K562 (cell line): ENCODE results near the gene LRRC74B.

Source experiments
- CEBPZ ChIP-seq: fragments of 150-350 bp; IDR thresholded peaks from 2 replicates; pipeline ENCODE4 v1.6.1; 2014; ENCODE audit warnings: low read depth, mild to moderate bottlenecking, low read length, borderline replicate concordance
- CTCF ChIP-seq, 3 experiments: IDR thresholded peaks in 2 of 3; conservative IDR thresholded peaks in 1 of 3; 2 replicates each; pipeline ENCODE4 v1.5.1; 2011 to 2012; ENCODE audit warnings: low read length in 3 of 3, mild to moderate bottlenecking in 3 of 3, control low read depth in 2 of 3, improper control_type of control experiment in 1 of 3, inconsistent platforms in 1 of 3, low read depth in 1 of 3, mixed read lengths in 1 of 3, moderate library complexity in 1 of 3; ENCODE audit not compliant: insufficient read depth in 2 of 3
- HINFP ChIP-seq: fragments of 450-650 bp; conservative IDR thresholded peaks from 2 replicates; pipeline ENCODE4 v1.6.1; 2016; ENCODE audit warnings: missing genetic modification characterization, low read depth, mild to moderate bottlenecking, control low read depth, missing compliant biosample characterization
- NONO ChIP-seq, 2 experiments: fragments of 200-400 bp in 1 of 2; fragments of 450-650 bp in 1 of 2; formaldehyde crosslinking in 1 of 2; IDR thresholded peaks; 2 replicates each; pipeline ENCODE4 v1.6.1; 2017; ENCODE audit warnings: low read depth in 2 of 2, mild to moderate bottlenecking in 2 of 2, moderate library complexity in 2 of 2, low read length in 1 of 2
- TRIM24 ChIP-seq, 2 experiments: fragments of 450-650 bp; IDR thresholded peaks; 2 replicates each; pipeline ENCODE4 v1.6.1; 2016
- USF2 ChIP-seq: sonication (generic); formaldehyde crosslinking; IDR thresholded peaks from 2 replicates; pipeline ENCODE4 v1.5.0; 2020; ENCODE audit warnings: missing genetic modification reagents
- ZEB2 ChIP-seq: fragments of 450-650 bp; IDR thresholded peaks from 2 replicates; pipeline ENCODE4 v1.6.1; 2016
- ZNF75A ChIP-seq: fragments of 450-650 bp; formaldehyde crosslinking; IDR thresholded peaks from 2 replicates; pipeline ENCODE4 v1.4.0; 2020; ENCODE audit warnings: mild to moderate bottlenecking

GRCh38 chr22:21069375-21069774 lies 23.6 kb downstream of the LRRC74B start:
- TF ChIP-seq CTCF (IDR thresholded peaks at IDR 0.05 in 2 of 3, conservative IDR thresholded peaks at IDR 0.05 in 1 of 3; ENCODE audit: insufficient read depth in 2 of 3, low read depth in 1 of 3, low read length in 3 of 3) (no peak), CEBPZ (no peak), ZNF75A (no peak), USF2 (CRISPR knock-in tag) (no peak), HINFP (no peak), TRIM24 (IDR thresholded peaks at IDR 0.05) (no peak), ZEB2 (no peak), NONO (IDR thresholded peaks at IDR 0.05; ENCODE audit: low read depth in 2 of 2, low read length in 1 of 2) (no peak)
